Amygdala (tissue), 56 donors: ENCODE measurements around the gene WDHD1.
"Not testable (repeated sequence)": the region's sequence is repeated elsewhere in the genome, so short reads cannot be mapped to it uniquely, and the experiment has no call there.

Source experiments
- DNase-seq, 56 donors: peaks; one replicate each; lab custom pipeline; 2025; lab: John Stamatoyannopoulos, UW

The WDHD1 gene

DNA sequence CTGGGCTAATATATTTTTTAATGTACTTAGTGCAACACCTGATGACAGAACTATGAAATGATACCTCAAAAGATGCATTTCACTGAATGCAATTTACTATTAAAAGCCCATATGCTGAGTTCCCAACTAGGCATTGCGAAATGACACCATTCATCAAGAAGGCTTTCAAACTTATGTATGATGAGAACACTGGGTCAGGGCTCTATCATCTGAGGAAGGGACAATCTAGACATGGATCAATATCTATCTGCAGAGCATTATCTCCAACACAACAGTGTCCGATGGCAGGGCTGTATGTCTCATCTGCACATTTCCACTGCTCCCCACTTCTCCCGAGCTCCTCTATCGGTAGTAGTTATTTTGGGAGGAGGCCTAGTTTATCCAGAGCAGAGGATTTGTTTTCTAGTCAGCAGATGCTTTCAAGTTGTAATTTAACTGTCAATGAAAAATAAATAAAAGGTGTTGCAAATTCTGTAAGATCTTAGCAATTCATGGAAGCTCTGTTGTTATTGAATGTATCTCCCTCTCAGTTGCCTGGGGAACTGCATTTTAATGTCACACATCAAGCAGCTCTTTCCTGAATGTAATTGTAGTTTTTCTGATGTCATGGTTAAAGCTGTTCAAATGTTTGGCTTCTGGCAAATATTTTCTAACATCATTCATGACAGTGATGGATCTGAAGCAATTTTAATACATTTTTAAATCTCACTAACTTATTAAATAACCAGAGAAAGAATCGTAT, 116.9 kb downstream of the WDHD1 start:
- DNase-seq: no peak

GRCh38 chr14:54908973-54909372, 117.9 kb downstream of the WDHD1 start:
- not testable (repeated sequence) for DNase-seq

- DNase-seq: no peak
Observed at GRCh38 chr14:54908190-54908589, 118.7 kb downstream of the WDHD1 start.

DNA sequence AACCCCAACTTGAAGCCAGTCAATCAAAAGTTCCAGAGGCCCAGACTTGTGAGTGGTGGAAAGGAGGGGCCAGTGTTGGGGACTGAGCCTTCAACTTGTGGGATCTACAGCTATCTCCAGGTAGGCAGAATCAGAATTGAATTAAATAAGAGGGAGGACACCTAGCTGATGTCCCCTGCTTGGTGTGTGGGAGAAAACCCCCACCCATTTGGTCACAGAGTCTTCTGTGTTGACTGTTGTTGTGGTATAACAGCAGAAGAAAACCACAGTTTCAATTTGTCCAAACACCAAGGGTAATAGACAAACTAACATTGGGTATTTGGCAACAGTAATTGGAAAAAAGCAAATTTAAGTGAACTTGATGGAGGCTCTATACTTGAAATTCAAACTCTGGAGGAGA, 120.8 kb downstream of the WDHD1 start:
- DNase-seq: no peak

GRCh38 chr14:54902521-54903420, 124.1 kb downstream of the WDHD1 start, which contains the start of gene GCH1:
Gene GCH1 (minus strand): TSS chr14:54902826. CDS start chr14:54902663, 163 bp downstream.
- DNase-seq: peak in 39 of 56 donors; percentile 4 to 69 (median 28)

GRCh38 chr14:54902143-54902520, 124.8 kb downstream of the WDHD1 start:
- peak in 19 of 56 donors; percentile 6 to 39 (median 16) for DNase-seq

GRCh38 chr14:54901380-54902142, 125.3 kb downstream of the WDHD1 start:
- peak in 3 of 56 donors; percentile 15 to 31 (median 26) for DNase-seq

DNA sequence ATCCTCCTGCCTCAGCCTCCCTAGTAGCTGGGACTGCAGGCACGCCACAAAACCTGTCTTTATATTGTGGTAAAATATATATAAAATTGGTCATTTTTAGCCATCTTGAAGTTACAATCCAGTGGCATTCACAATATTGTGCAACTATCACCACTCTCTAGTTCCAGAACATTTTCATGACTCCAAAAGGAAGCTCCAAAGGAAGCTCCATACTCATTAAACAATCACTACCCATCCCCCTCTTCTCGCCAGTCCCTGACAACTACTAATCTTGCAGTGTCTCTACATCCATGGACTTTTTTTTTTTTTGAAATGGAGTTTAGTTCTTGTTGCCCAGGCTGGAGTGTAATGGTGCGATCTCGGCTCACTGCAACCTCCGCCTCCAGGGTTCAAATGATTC, 127.3 kb downstream of the WDHD1 start:
- no peak for DNase-seq

DNA sequence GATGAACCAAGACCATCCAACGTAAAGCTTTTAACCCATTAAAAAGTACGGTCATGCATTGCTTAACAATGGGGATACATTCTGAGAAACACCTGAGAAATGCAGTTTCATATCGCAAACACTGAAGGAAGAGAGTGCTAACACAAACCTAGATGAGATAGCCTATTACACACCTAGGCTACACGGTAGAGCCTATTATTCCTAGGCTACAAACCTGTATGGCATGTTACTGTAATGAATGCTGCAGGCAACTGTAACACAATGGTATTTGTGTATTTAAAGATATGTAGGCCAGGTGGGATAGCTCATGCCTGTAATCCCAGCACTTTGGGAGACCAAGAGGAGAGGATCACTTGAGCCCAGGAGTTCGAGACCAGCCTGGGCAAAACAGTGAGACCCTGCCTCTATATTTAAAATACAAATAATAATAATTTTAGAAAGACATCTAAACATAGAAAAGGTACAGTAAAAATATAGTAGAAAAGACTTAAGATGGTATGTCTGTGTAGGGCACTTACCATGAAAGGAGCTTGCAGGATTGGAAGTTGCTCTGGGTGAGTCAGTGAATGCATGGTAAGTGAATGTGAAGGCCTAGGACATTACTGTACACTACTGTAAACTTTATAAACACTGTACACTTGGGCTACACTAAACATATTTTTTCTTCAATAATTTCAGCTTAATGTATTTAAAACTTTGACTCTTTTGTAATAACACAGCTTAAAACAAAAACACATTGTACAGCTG, 128.9 kb downstream of the WDHD1 start:
- not testable (repeated sequence) for DNase-seq

DNA sequence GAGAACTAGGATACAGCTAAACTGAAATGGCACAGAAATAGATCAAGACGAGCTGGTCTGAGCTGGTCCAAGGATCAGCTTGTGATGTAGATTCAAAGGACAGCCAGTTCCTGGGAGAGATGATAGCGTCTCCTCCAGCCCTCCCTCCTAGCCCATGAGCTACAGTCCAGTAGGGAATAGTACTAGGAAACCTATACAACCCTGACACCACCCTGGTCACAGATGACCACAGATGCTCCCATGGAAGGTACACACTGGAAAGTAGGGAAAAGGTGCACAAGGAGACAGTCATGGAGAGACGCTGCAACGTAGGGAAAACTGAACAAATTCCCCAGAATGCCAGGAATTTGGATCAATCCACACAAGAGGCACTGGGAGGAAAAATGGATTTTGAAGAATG, 131.2 kb downstream of the WDHD1 start:
- DNase-seq: no peak

DNA sequence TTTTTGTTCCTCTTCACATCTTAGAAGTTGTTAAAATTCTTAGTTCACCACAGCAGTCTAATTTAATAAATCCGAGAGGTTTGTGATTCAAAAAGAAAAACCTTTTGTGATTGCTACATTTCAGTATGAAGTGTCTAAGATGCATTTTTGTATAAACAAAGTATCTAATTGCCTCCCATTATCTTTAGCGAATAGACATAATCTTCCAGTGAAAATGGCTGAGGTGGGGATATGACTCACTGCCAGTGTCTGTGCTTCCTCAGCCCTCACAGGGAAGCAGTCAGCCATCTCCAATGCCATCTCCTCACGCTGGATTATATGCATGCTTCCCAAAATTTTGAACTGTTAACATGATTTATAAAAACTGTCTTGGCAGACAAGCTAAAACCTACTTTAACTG, 131.9 kb downstream of the WDHD1 start:
- no peak for DNase-seq

GRCh38 chr14:54893151-54893760, 133.6 kb downstream of the WDHD1 start:
- peak in 2 of 56 donors; percentile 10 to 31 for DNase-seq

DNA sequence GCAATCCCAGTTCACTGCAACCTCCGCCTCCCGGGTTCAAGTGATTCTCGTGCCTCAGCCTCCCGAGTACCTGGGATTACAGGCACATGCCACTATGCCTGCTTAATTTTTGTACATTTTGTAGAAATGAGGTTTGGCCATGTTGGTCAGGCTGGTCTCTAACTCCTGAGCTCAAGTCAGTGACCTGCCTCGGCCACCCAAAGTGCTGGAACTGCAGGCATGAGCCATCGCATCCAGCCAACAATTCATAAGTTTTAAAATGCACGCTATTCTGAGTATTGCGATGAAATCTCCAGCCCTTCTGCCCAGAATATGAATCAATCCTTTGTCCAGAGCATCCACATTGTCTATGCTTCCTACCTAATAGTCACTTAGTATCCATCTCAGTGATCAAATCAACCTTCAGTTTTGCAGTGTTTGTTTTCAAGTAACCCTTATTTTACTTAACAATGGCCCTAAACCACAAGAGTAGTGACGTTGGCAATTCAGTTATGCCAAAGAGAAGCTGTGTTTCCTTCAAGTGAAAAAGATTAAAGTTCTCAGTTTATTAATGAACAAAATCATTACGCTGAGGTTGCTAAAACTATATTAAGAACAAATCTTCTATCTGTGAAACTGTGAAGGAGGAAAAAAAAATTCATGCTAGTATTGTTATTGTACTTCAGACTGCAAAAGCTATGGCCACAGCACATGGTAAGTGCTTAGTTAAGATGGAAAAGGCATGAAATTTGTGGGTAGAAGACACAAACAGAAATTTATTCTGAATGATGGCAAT, 135.2 kb downstream of the WDHD1 start:
- no peak for DNase-seq

DNA sequence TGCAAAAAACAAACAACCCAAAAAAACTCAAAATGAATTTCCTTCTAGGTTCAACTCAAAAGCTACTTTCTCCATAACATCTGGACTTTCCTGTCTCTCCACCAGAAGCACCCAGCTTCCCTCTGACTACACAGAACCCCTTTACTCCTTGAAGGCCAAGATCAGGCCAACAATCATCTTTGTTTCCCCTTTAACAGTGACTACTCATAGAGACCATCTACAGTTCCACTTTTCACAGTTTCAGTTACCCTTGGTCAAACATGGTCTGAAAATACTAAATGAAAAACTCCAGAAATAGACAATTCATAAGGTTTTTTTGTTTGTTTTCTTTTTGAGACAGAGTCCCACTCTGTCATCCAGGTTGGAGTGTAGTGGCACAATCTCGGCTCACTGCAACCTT, 136.1 kb downstream of the WDHD1 start:
- DNase-seq: no peak

GRCh38 chr14:54889919-54890318, 137.0 kb downstream of the WDHD1 start:
- no peak for DNase-seq
